K562 (cell line): ENCODE data around the gene UPF2. TPM values are rescaled to one million over a fixed set of nuclear protein-coding genes. Genes with fewer than 3 reads are reported as not detected.

ENCODE experiments used
- ATF7 ChIP-seq: fragments of 450-650 bp; IDR thresholded peaks from 2 replicates; pipeline ENCODE4 v1.7.1; 2014; ENCODE audit warnings: mild to moderate bottlenecking, moderate library complexity
- BMI1 ChIP-seq: fragments of 150-350 bp; IDR thresholded peaks from 2 replicates; pipeline ENCODE4 v1.6.1; 2014; ENCODE audit warnings: low read length
- CREB3 ChIP-seq: fragments of 450-650 bp; conservative IDR thresholded peaks from 2 replicates; pipeline ENCODE4 v1.6.1; 2016; ENCODE audit warnings: missing genetic modification characterization, low read depth, mild to moderate bottlenecking, missing compliant biosample characterization, moderate library complexity
- ELF1 ChIP-seq: fragments of 200-800 bp; sonication (Bioruptor generic); IDR thresholded peaks from 2 replicates; pipeline ENCODE4 v1.6.1; 2016; ENCODE audit warnings: missing genetic modification characterization, missing compliant biosample characterization
- GABPB1 ChIP-seq: sonication (generic); formaldehyde crosslinking; IDR thresholded peaks from 2 replicates; pipeline ENCODE4 v1.8.0; 2022; ENCODE audit warnings: mild to moderate bottlenecking, missing genetic modification reagents
- KLF1 ChIP-seq: fragments of 450-650 bp; IDR thresholded peaks from 2 replicates; pipeline ENCODE4 v1.6.1; 2016; ENCODE audit warnings: missing genetic modification characterization, missing compliant biosample characterization
- MITF ChIP-seq: IDR thresholded peaks from 2 replicates; pipeline ENCODE4 v1.6.1; 2014; ENCODE audit warnings: antibody characterized with exemption
- MTA1 ChIP-seq: fragments of 450-650 bp; IDR thresholded peaks from 2 replicates; pipeline ENCODE4 v1.6.1; 2017; ENCODE audit warnings: borderline replicate concordance
- MTF1 ChIP-seq: fragments of 250-450 bp; sonication (Bioruptor Pico); IDR thresholded peaks from 2 replicates; pipeline ENCODE4 v1.9.0; 2021; ENCODE audit warnings: moderate library complexity, mild to moderate bottlenecking, inconsistent platforms, borderline replicate concordance
- MXI1 ChIP-seq: IDR thresholded peaks from 2 replicates; pipeline ENCODE4 v1.6.1; 2011; ENCODE audit warnings: low read depth, mild to moderate bottlenecking, improper control_type of control experiment, low read length
- SP2 ChIP-seq: IDR thresholded peaks from 2 replicates; pipeline ENCODE4 v1.6.1; 2011; ENCODE audit warnings: mild to moderate bottlenecking, low read depth, low read length, moderate library complexity; ENCODE audit not compliant: poor library complexity, severe bottlenecking; ENCODE audit errors: extremely low read depth
- SREBF2 ChIP-seq: sonication (generic); formaldehyde crosslinking; IDR thresholded peaks from 2 replicates; pipeline ENCODE4 v1.4.0; 2020; ENCODE audit warnings: mild to moderate bottlenecking, missing genetic modification reagents
- TAL1 ChIP-seq: fragments of 450-650 bp; IDR thresholded peaks from 2 replicates; pipeline ENCODE4 v1.6.1; 2016; ENCODE audit warnings: mild to moderate bottlenecking
- TARDBP ChIP-seq: fragments of 450-650 bp; IDR thresholded peaks from 2 replicates; pipeline ENCODE4 v1.6.1; 2016
- TCF3 ChIP-seq: sonication (generic); formaldehyde crosslinking; IDR thresholded peaks from 2 replicates; pipeline ENCODE4 v1.4.0; 2020; ENCODE audit warnings: mild to moderate bottlenecking, missing genetic modification reagents
- TOE1 ChIP-seq, 2 experiments: fragments of 450-650 bp in 1 of 2; sonication (generic) in 1 of 2; formaldehyde crosslinking in 1 of 2; IDR thresholded peaks; 2 replicates each; pipeline versions ENCODE4 v1.7.1 to v1.8.0; 2016 to 2022; ENCODE audit warnings: borderline replicate concordance in 2 of 2, mild to moderate bottlenecking in 2 of 2, antibody characterized with exemption in 1 of 2, inconsistent platforms in 1 of 2, low read depth in 1 of 2, missing genetic modification reagents in 1 of 2, moderate library complexity in 1 of 2
- VEZF1 ChIP-seq: fragments of 200-800 bp; sonication (Bioruptor generic); IDR thresholded peaks from 2 replicates; pipeline ENCODE4 v1.6.1; 2017; ENCODE audit warnings: missing genetic modification characterization, missing compliant biosample characterization
- ZBTB8A ChIP-seq: fragments of 450-650 bp; IDR thresholded peaks from 2 replicates; pipeline ENCODE4 v1.6.1; 2018; ENCODE audit warnings: mild to moderate bottlenecking, moderate library complexity; ENCODE audit not compliant: partially characterized antibody
- ZBTB9 ChIP-seq: fragments of 450-650 bp; formaldehyde crosslinking; IDR thresholded peaks from 2 replicates; pipeline ENCODE4 v1.4.0; 2020; ENCODE audit warnings: mild to moderate bottlenecking, moderate library complexity
- ZNF197 ChIP-seq: fragments of 200-800 bp; sonication (Bioruptor generic); IDR thresholded peaks from 2 replicates; pipeline ENCODE4 v1.6.1; 2016; ENCODE audit warnings: low read depth, missing genetic modification characterization, missing compliant biosample characterization
- ZNF224 ChIP-seq: sonication (generic); formaldehyde crosslinking; IDR thresholded peaks from 2 replicates; pipeline ENCODE4 v1.8.0; 2022; ENCODE audit warnings: mild to moderate bottlenecking, missing genetic modification reagents
- polyA plus RNA-seq, 8 experiments: library from polyadenylated mRNA; depleted of rRNA in 4 of 8; stranded (reverse) in 5 of 8; unstranded in 3 of 8; fragments of >200 nt; fragmentation: Nextera tagmentation in 2 of 8; fragmentation: Illumina TruSeq in 1 of 8; extraction: Ambion mirVana in 2 of 8; extraction: Trizol in 1 of 8; gene quantifications; 2 replicates each; pipeline versions ENCODE4 v1.2.1 to v1.2.3, GENCODE V29; 2011 to 2014; ENCODE audit warnings: inconsistent platforms in 1 of 8, missing spikeins in 1 of 8
- total RNA-seq, 7 experiments: library from RNA; depleted of rRNA in 6 of 7; stranded (reverse); fragments of >200 nt in 6 of 7; fragmentation: Illumina TruSeq in 2 of 7; extraction: Trizol in 2 of 7; gene quantifications; 2 replicates each; pipeline versions ENCODE4 v1.2.1 to v1.2.3, GENCODE V29; 2011 to 2021; ENCODE audit warnings: low replicate concordance in 1 of 7

UPF2 gene
- total and polyA plus RNA-seq, 9 of the 15 experiments (the other 6 are each of a cell fraction or from before 2014, with no cell fraction given): 13.9 to 37.7 (median 23.7) TPM

- TF ChIP-seq ZBTB8A (no peak), MTA1 (no peak), GABPB1 (CRISPR knock-in tag) (peak; percentile 23; the same call in 1 of the 2 replicates), SREBF2 (CRISPR knock-in tag) (0 out of 2 replicates have a peak, but pooled peaks have one; percentile 42), ZNF224 (CRISPR knock-in tag) (no peak), TAL1 (peak; percentile 31; the same call in 1 of the 2 replicates), ELF1 (tag) (peak; percentile 62), TCF3 (CRISPR knock-in tag) (peak; percentile 68), TOE1 (IDR thresholded peaks at IDR 0.05; ENCODE audit: borderline replicate concordance) (peak; percentile 82), TOE1 (CRISPR knock-in tag; IDR thresholded peaks at IDR 0.05; ENCODE audit: borderline replicate concordance, low read depth) (no peak), KLF1 (0 out of 2 replicates have a peak, but pooled peaks have one; percentile 36), CREB3 (tag) (no peak), MTF1 (no peak), BMI1 (peak; percentile 76), TARDBP (no peak), ZBTB9 (CRISPR knock-in tag) (0 out of 2 replicates have a peak, but pooled peaks have one; percentile 35), VEZF1 (CRISPR knock-in tag) (peak; percentile 66), SP2 (no peak), MITF (peak; percentile 11; the same call in 1 of the 2 replicates), ATF7 (peak; percentile 18; the same call in 1 of the 2 replicates), MXI1 (peak; percentile 98), ZNF197 (CRISPR knock-in tag) (no peak)
Observed at GRCh38 chr10:11874568-11875493, 167.8 kb downstream of the UPF2 start (continued).
